Bronchial epithelial cell (primary cell): Measurements from ENCODE around the gene ATP6V0B. TPM values are rescaled to one million over a fixed set of nuclear protein-coding genes. Genes with fewer than 3 reads are reported as not detected.

ENCODE experiments used
- DNase-seq: peaks from one replicate; pipeline ENCODE4 v3.0.0-alpha.2; 2010; ENCODE audit warnings: low read depth
- FAIRE-seq: peaks from 2 replicates; lab custom pipeline; 2011; peaks lifted over from hg19 to GRCh38; lab: Jason Lieb, UNC
- H3K27me3 ChIP-seq: 2 replicates; pipeline ENCODE4 v1.5.1; 2011; ENCODE audit warnings: low read length; ENCODE audit not compliant: control insufficient read depth, insufficient read depth
- H3K36me3 ChIP-seq: 2 replicates; pipeline ENCODE4 v1.5.1; 2011; ENCODE audit warnings: low read length; ENCODE audit not compliant: control insufficient read depth, insufficient read depth
- H3K4me3 ChIP-seq: 2 replicates; pipeline ENCODE4 v1.5.1; 2011; ENCODE audit warnings: mild to moderate bottlenecking, low read depth, low read length, control low read depth
- total RNA-seq: library from RNA; depleted of rRNA; stranded (reverse); fragments of >200 nt; gene quantifications from 2 replicates; pipeline ENCODE4 v1.2.1, GENCODE V29; 2014
- TF ChIP-seq, protein P1 (sequence below): IDR thresholded peaks from 2 replicates; pipeline ENCODE4 v1.5.1; 2011; ENCODE audit warnings: mild to moderate bottlenecking, moderate library complexity, low read length, control low read depth, inconsistent platforms; ENCODE audit not compliant: insufficient read depth, severe bottlenecking

Gene ATP6V0B
- 220 and 241 TPM in 2 replicates for total RNA-seq

DNA sequence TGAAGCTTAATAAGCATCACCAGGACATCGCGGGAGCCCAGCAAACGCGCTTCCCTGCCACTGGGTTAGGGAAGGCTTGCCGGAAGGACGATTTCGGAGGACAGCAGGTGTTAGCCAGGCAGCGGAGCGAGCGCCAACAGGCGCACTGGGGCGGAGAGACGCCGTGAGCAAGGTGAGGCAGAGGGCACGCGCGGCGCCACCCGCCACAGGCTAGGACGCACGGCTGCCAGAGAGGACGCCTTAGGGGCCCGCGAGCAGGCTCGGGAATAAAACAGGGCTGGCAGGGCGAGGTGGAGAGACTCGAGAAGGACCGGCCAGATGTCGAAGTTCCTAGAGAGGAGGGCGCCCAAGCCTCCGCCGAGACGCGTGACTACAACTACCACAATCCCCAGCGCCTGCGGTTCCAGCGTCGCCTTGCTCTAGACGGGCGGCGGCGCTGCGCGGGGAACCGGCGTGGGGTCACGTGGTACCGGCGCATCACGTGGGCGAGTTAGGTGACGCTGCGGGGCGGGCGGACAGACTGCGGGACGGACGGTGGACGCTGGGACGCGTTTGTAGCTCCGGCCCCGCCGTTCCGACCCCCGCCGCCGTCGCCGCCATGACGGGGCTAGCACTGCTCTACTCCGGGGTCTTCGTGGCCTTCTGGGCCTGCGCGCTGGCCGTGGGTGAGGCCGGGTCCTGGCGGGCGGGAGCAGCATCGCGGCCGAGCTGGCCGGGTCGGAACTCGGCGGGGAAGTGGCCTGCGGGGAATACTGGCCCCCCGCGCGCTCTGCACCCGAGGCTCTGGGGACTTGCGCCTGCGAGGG is at the start of gene ATP6V0B:
Gene ATP6V0B, plus strand, starts transcription at position 518 of the 806 bp plus-strand sequence. Its CDS starts 81 bp downstream, at position 599.
- TF ChIP-seq, protein P1, sequence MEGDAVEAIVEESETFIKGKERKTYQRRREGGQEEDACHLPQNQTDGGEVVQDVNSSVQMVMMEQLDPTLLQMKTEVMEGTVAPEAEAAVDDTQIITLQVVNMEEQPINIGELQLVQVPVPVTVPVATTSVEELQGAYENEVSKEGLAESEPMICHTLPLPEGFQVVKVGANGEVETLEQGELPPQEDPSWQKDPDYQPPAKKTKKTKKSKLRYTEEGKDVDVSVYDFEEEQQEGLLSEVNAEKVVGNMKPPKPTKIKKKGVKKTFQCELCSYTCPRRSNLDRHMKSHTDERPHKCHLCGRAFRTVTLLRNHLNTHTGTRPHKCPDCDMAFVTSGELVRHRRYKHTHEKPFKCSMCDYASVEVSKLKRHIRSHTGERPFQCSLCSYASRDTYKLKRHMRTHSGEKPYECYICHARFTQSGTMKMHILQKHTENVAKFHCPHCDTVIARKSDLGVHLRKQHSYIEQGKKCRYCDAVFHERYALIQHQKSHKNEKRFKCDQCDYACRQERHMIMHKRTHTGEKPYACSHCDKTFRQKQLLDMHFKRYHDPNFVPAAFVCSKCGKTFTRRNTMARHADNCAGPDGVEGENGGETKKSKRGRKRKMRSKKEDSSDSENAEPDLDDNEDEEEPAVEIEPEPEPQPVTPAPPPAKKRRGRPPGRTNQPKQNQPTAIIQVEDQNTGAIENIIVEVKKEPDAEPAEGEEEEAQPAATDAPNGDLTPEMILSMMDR = peak; percentile 36
- Histone ChIP-seq H3K36me3 (peaks cover 25% of the 10 kb centered on the region), H3K27me3 (no peaks in the 10 kb centered on the region), H3K4me3 (peak within 1 kb of the TSS; percentile 92)
- DNase-seq = peak; percentile 81
- no peak for FAIRE-seq

DNA sequence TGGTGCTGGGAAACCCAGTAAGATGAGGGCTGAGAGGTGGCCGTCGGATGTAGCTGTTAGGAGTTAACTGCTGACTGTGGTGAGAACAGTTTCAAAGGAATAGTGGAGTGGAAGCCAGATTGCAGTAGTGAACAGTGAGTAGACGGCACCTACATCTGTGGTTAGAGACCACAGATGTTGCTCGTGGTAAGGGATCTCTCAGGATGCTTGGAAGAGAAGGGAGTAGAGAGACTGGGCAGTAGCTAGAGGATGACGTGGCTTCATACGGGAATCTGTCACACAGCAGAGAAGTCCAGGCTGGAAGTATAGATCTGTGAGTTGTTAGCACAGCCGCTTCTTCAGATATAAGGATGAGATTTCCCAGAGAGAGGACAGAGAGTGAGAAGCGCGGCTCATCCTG is 48.9 kb upstream of the ATP6V0B start:
- Histone ChIP-seq H3K36me3 (no peaks in the 10 kb centered on the region), H3K27me3 (no peaks in the 10 kb centered on the region), H3K4me3 (no peak overlapping the region)
- DNase-seq = no peak
- FAIRE-seq = no peak
- TF ChIP-seq, protein P1 = no peak

DNA sequence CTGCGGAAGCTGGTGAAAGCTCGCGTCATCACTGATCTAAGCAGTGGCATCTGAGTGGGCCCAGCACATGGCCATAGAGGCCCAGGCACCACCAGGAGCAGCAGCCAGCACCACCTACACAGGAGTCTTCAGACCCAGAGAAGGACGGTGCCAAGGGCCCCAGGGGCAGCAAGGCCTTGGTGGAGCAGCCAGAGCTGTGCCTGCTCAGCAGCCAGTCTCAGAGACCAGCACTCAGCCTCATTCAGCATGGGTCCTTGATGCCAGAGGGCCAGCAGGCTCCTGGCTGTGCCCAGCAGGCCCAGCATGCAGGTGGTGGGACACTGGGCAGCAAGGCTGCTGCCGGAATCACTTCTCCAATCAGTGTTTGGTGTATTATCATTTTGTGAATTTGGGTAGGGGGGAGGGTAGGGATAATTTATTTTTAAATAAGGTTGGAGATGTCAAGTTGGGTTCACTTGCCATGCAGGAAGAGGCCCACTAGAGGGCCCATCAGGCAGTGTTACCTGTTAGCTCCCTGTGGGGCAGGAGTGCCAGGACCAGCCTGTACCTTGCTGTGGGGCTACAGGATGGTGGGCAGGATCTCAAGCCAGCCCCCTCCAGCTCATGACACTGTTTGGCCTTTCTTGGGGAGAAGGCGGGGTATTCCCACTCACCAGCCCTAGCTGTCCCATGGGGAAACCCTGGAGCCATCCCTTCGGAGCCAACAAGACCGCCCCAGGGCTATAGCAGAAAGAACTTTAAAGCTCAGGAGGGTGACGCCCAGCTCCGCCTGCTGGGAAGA is 44.4 kb upstream of the ATP6V0B start:
- TF ChIP-seq, protein P1 = peak; percentile 60
- no peak for FAIRE-seq
- Histone ChIP-seq H3K4me3 (no peak overlapping the region), H3K27me3 (no peaks in the 10 kb centered on the region), H3K36me3 (no peaks in the 10 kb centered on the region)
- no peak for DNase-seq

DNA sequence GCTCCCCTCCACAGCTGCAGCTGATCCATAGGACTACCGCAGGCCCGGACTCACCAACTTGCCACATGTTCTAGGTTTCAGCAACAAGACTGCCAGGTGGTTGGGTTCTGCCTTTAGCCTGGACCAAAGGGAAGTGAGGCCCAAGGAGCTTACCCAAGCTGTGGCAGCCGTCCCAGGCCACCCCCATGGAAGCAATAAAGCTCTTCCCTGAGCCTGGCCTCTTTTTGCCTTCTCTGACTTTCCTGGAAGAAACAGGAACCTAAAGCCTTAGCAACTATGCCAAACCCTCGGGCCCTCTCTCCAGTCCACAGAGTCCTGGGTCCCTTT is 43.8 kb upstream of the ATP6V0B start:
- H3K36me3 ChIP-seq = no peaks in the 10 kb centered on the region
- no peaks in the 10 kb centered on the region for H3K27me3 ChIP-seq
- DNase-seq = no peak
- TF ChIP-seq, protein P1 = no peak
- H3K4me3 ChIP-seq = no peak overlapping the region
- no peak for FAIRE-seq

DNA sequence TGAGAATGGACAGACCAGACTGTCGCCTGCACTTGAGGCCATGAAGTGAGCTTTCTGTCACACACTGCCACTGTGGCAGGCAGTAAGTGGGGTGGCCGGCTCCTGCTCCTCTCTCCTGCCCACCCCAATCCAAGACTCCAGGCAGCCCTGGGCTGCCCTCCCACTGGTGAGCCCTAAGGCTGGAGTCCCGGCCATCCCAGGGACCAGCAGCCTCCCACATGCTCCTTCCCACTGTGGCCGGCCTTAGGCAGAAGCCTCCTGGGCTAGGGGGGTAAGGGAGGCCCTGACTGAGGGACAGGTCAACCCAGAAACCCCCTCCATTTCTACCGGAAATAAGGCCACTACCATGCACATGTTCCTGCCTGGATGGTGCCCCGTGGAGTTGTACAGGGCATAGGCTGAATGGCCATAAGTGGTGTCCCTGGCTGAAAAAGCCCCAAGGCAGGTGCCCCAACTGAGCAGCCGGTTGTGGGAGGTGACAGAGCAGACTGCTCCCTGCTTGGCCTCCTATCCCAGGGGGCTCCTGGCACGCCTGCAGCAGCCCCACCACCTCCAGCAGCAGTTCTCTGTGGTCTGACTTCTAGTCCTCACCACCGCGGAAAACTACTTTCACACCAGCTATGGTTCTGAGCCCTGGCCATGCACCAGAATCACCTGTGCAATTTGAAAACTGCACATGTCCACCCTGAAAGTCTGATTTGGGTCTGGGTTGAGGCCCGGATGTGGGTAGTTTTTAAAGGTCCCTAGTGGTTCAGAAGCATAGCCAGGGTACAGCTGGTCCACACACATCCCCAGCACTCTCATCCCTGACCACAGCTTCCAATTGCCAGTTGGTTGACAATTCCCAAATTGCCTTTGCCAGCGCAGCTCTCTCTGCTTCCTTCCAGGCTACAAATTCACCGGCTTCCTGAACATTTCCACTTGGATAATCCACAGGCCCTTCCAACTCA is 42.8 kb upstream of the ATP6V0B start:
- no peak overlapping the region for H3K4me3 ChIP-seq
- TF ChIP-seq, protein P1 = no peak
- H3K27me3 ChIP-seq = no peaks in the 10 kb centered on the region
- peaks cover 3% of the 10 kb centered on the region for H3K36me3 ChIP-seq
- FAIRE-seq (peak; percentile 40), DNase-seq (no peak)
